Fibroblast of mammary gland (primary cell): ENCODE data around the gene AGPAT3.

Source experiments
- DNase-seq: peaks from one replicate; pipeline ENCODE4 v3.0.0-alpha.2; 2010; ENCODE audit warnings: low read depth
- H3K4me3 ChIP-seq: 2 replicates; pipeline ENCODE4 v1.5.1; 2011; ENCODE audit warnings: low read depth, mild to moderate bottlenecking, low read length, moderate library complexity; ENCODE audit not compliant: control insufficient read depth
- CTCF ChIP-seq: conservative IDR thresholded peaks from 2 replicates; pipeline ENCODE4 v1.5.1; 2011; ENCODE audit warnings: low read depth, low read length, inconsistent platforms; ENCODE audit not compliant: control insufficient read depth, insufficient read depth

AGPAT3 gene

GRCh38 chr21:43850728-43851295, 14.2 kb upstream of the AGPAT3 start:
- TF ChIP-seq CTCF: no peak
- H3K4me3 ChIP-seq: no peak overlapping the region
- no peak for DNase-seq

DNA sequence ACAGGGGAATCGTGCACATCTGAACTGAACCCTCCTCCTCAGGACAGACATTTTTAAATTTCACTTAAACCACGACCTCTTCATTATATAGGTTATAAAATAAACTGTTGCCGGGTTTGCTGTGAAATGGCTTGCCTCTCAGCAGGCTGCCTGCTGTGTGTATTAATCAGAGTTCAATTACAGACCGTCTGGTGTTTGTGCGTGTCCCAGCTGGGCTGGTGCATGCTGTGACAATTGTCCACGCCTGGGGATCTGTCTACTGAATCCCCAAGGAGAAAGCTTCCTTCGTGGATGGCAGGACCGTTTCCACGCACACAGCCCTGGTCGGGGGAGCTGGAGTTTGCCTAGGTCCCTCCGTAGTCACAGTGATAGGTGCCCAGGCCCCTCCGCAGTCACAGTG, 13.4 kb upstream of the AGPAT3 start:
- DNase-seq: no peak
- TF ChIP-seq CTCF: no peak
- H3K4me3 ChIP-seq: no peak overlapping the region

DNA sequence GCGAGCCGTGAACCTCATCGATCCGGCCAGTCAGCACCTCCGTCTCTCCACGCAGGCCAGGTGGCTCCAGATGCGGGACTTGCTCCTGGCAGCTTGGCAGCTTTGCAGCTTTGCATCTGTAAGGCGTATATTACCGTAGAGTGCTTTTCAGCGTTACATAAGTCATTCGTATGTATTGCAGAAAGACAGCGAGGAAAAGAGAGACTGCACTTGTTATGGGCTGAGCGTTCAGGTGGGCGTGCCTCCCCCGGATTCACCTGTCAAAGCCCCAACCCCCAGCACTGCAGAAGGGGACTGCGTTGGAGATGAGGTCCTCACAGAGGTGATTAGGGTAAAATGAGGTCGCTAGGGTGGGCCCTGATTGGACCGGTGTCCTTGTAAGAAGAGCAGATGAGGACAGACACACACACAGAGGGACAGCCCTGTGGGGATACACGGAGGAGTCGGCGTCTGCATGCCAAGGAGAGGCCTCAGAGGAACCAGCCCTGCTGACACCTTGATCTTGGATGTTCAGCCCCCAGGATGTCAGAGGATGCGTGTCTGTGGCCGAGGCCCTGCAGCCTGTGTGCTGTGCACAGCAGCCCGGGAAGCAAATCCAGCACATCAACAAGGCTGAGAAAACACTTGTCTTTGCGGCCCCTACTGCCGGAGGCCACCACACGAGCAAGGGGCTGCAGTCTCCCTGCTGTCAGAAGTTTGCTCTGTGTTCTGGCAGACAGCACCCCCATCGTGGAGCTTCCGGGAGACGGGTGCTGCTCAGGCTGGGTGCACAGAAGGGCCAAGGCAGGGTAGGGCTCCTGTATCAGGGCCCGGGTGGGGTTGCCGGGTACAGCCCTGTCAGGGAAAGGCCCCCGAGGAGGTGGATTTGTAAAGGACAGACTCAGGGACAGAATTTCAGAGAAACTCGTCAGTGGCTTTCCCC, 10.9 kb upstream of the AGPAT3 start:
- H3K4me3 ChIP-seq: no peak overlapping the region
- no peak for TF ChIP-seq CTCF
- DNase-seq: no peak

DNA sequence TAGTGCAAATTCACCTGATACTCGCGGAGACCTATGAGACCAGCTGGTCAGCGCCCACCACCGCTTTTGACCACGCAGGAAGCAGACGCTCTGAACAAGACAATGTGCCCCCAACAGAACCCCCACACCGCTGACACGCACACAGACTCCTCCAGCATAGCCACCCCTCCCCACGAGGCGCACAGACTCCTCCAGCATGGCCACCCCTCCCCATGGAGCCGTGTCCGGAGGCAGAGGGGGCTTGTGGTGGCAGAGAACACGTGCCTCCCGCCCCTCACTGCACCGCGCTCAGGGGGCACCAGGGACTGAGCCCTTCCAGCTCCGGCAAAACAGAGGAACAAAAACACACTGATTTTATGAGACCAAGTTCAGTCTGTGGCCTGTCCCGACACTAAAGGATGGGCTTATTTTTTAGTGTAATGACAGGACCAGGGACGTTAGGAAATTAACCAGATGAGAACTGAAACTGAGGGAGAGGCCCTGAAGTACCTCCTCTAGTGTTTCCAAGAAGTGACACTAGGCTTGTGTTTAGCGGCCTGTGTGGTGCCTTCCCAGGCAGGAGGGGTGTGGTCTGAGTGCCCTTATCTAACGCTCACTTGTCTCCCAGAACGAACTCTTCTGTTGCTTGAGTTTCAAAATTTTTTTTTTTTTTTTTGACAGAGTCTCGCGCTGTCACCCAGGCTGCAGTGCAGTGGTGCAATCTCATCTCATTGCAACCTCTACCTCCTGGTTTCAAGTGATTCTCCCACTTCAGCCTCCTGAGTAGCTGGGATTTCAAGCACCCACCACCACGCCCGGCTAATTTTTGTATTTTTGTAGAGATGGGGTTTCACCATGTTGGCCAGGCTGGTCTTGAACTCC, 10.0 kb upstream of the AGPAT3 start:
- no peak for DNase-seq
- H3K4me3 ChIP-seq: no peak overlapping the region
- TF ChIP-seq CTCF: no peak

DNA sequence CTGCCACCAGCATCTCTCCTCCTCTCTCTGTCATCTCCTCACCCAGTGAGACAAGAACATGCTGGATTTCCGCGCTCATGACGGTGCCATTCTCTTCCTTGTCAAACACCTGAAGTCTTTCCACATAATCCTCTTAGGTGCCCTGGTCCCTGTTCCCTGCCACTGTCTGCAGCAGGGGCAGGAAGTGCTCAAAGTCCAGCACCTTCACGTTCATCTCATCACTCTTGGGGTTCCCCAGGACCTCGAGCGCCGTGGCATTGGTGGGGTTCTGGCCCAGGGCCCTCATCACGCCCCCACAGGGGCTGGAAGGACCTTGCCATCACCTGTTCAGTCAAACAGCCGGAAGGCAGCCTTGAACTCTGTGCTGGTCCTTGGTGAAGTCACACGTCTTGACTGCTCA, 9.1 kb upstream of the AGPAT3 start:
- no peak for TF ChIP-seq CTCF
- DNase-seq: no peak

GRCh38 chr21:43858806-43859648, 6.0 kb upstream of the AGPAT3 start:
- DNase-seq: no peak
- H3K4me3 ChIP-seq: no peak overlapping the region
- TF ChIP-seq CTCF: no peak

More for the DNA sequence above, 9.1 kb upstream of the AGPAT3 start:
- no peak overlapping the region for H3K4me3 ChIP-seq
